Suprapubic skin (tissue), 3 donors: ENCODE measurements around the gene LRIT2.

ENCODE experiments used
- POLR2A ChIP-seq, 2 donors: fragments of 450-650 bp; IDR thresholded peaks; one replicate each; pipeline ENCODE4 v1.6.1; 2017; ENCODE audit warnings: antibody characterized with exemption in 2 of 2, mild to moderate bottlenecking in 2 of 2, moderate library complexity in 2 of 2
- TF ChIP-seq, protein P1 (sequence below), 2 donors: fragments of 200-600 bp in 1 of 2; fragments of 450-650 bp in 1 of 2; sonication (generic) in 1 of 2; IDR thresholded peaks; one replicate each; pipeline ENCODE4 v1.5.1; 2016 to 2019; ENCODE audit warnings: antibody characterized with exemption in 2 of 2, mild to moderate bottlenecking in 1 of 2, moderate library complexity in 1 of 2

DNA sequence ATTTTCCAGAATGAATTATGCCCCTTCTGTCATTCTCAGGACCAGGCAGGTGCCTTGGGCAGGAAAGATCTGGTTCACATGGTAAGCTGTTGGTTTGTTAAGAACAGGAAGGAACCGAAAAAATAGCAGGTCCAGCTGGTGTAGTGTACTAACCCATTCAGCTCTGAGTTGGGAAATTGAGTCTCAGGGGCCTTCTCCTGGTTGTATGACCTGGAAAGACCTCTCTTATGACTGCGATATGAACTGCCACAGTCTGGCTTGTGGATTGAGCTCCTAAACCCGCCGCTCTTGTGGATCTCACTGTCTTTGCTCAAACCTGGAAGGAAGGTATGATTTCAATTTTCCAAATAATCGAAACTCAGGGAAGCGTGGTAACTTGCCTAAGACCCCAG, 11.5 kb upstream of the LRIT2 start:
- TF ChIP-seq, protein P1, sequence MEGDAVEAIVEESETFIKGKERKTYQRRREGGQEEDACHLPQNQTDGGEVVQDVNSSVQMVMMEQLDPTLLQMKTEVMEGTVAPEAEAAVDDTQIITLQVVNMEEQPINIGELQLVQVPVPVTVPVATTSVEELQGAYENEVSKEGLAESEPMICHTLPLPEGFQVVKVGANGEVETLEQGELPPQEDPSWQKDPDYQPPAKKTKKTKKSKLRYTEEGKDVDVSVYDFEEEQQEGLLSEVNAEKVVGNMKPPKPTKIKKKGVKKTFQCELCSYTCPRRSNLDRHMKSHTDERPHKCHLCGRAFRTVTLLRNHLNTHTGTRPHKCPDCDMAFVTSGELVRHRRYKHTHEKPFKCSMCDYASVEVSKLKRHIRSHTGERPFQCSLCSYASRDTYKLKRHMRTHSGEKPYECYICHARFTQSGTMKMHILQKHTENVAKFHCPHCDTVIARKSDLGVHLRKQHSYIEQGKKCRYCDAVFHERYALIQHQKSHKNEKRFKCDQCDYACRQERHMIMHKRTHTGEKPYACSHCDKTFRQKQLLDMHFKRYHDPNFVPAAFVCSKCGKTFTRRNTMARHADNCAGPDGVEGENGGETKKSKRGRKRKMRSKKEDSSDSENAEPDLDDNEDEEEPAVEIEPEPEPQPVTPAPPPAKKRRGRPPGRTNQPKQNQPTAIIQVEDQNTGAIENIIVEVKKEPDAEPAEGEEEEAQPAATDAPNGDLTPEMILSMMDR (IDR thresholded peaks at IDR 0.05): no peak
- no peak for TF ChIP-seq POLR2A (IDR thresholded peaks at IDR 0.05)
